Esophagus squamous epithelium (tissue), 5 donors: ENCODE data around the gene SMYD3. TPM values are rescaled to one million over a fixed set of nuclear protein-coding genes. Genes with fewer than 3 reads are reported as not detected.

Experiments used
- DNase-seq: peaks from one replicate; lab custom pipeline; 2025; lab: John Stamatoyannopoulos, UW
- H3K27ac ChIP-seq, 4 donors: fragments of 200-600 bp; sonication (generic); one replicate each; pipeline ENCODE4 v1.5.1; 2016 to 2019; ENCODE audit warnings: mild to moderate bottlenecking in 1 of 4
- H3K27me3 ChIP-seq, 4 donors: fragments of 200-600 bp; sonication (generic); 1 replicate in 3 of 4; 2 replicates in 1 of 4; pipeline versions ENCODE4 v1.5.1 to v1.6.0; 2017 to 2021; ENCODE audit warnings: antibody characterized with exemption in 1 of 4
- H3K36me3 ChIP-seq, 3 donors: fragments of 200-600 bp; sonication (generic); one replicate each; pipeline ENCODE4 v1.5.1; 2016 to 2019
- H3K4me1 ChIP-seq, 3 donors: fragments of 200-600 bp; sonication (generic); one replicate each; pipeline ENCODE4 v1.5.1; 2017 to 2019
- H3K4me3 ChIP-seq, 4 donors: fragments of 200-600 bp; sonication (generic); 1 replicate in 3 of 4; 2 replicates in 1 of 4; pipeline ENCODE4 v1.5.1; 2016 to 2019; ENCODE audit warnings: mild to moderate bottlenecking in 2 of 4, moderate library complexity in 1 of 4
- H3K9me3 ChIP-seq, 3 donors: fragments of 200-600 bp; sonication (generic); one replicate each; pipeline ENCODE4 v1.5.1; 2016 to 2019
- POLR2A ChIP-seq, 4 donors: fragments of 450-650 bp; IDR thresholded peaks; one replicate each; pipeline ENCODE4 v1.6.1; 2017; ENCODE audit warnings: antibody characterized with exemption in 4 of 4, mild to moderate bottlenecking in 4 of 4, moderate library complexity in 3 of 4
- whole genome bisulfite sequencing, 2 donors: methylation state at CpG; one replicate each; pipeline ENCODE4 v1.1.5; 2018; 5-methylcytosine and 5-hydroxymethylcytosine counted together
- intact Hi-C: fragments of 100-400 bp; cut with DNase I; formaldehyde crosslinking; loops from one replicate; pipeline ENCODE4 v1.15.0; 2022
- total RNA-seq, 4 donors: library from RNA; depleted of rRNA; stranded (reverse); fragments of >200 nt; gene quantifications; one replicate each; pipeline ENCODE4 v1.1.0, GENCODE V29; 2016
- TF ChIP-seq, protein P1 (sequence below), 6 experiments: fragments of 450-650 bp in 4 of 6; fragments of 200-600 bp in 2 of 6; sonication (generic) in 2 of 6; IDR thresholded peaks; one replicate each; pipeline ENCODE4 v1.5.1; 2016 to 2019; ENCODE audit warnings: antibody characterized with exemption in 6 of 6, mild to moderate bottlenecking in 4 of 6, moderate library complexity in 4 of 6
- donor health status: DM: yes; HTN: yes; CAD: no.

Gene SMYD3
- total RNA-seq, 4 donors from 2014 or later = 8.4 to 15.8 (median 11.5) TPM

DNA sequence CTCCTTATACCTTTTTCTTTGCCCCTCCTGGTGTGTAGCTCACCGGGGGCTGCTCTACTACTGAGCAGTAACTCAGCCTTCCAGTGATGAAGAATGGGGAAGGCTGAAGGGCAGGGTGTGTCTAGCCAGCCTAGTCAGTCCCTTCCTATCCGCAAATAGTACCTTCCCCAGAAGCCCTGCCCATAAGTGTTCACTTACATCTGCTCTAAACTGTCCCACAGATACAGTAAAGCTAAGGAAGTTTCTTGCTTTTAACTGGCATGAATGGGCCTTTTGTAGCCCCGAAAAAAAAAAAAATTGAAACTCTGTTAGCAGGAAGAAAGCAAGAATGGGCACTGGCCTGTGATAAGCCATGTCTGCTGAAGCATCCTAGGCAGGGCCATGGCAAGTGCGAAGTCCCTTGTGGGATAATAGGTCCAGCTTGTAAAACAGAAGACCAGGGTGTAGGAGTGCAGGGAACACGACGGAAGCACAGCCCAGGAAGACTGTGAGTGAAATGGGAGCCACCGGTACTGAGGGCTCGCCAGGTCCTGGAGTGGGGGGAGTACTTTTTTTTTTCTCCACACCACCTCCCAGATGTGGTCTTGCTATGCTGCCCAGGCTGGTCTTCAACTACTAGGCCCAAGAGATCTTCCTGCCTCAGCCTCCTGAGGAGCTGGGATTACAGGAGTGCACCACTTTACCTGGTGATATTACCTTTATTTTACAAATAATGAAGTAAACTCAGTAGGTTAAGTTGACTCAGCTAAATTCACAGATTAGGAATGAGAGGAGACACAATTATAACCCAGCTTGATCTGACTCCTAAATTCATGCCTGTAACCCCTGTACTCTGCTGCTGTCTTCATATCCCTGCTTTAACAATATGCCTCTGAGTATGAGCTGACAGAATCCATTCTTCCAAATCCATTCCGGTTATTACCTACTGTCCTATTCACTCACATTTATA, 347.5 kb downstream of the SMYD3 start:
- DNase-seq = no peak
- TF ChIP-seq POLR2A (IDR thresholded peaks at IDR 0.05) = no peak
- TF ChIP-seq, protein P1, sequence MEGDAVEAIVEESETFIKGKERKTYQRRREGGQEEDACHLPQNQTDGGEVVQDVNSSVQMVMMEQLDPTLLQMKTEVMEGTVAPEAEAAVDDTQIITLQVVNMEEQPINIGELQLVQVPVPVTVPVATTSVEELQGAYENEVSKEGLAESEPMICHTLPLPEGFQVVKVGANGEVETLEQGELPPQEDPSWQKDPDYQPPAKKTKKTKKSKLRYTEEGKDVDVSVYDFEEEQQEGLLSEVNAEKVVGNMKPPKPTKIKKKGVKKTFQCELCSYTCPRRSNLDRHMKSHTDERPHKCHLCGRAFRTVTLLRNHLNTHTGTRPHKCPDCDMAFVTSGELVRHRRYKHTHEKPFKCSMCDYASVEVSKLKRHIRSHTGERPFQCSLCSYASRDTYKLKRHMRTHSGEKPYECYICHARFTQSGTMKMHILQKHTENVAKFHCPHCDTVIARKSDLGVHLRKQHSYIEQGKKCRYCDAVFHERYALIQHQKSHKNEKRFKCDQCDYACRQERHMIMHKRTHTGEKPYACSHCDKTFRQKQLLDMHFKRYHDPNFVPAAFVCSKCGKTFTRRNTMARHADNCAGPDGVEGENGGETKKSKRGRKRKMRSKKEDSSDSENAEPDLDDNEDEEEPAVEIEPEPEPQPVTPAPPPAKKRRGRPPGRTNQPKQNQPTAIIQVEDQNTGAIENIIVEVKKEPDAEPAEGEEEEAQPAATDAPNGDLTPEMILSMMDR (IDR thresholded peaks at IDR 0.05) = no peak
- WGBS, 2 donors = 88 to 90% methylated on average over 7 to 9 of the region's 9 CpGs
- Histone ChIP-seq H3K27ac (no peak overlapping the region), H3K9me3 (no peaks in the 10 kb centered on the region), H3K4me3 (no peak overlapping the region), H3K4me1 (peaks cover 0 to 41% (median 8%) of the 10 kb centered on the region in 3 donors), H3K36me3 (no peaks in the 10 kb centered on the region), H3K27me3 (no peaks in the 10 kb centered on the region)
- intact Hi-C loops = no loop called here

DNA sequence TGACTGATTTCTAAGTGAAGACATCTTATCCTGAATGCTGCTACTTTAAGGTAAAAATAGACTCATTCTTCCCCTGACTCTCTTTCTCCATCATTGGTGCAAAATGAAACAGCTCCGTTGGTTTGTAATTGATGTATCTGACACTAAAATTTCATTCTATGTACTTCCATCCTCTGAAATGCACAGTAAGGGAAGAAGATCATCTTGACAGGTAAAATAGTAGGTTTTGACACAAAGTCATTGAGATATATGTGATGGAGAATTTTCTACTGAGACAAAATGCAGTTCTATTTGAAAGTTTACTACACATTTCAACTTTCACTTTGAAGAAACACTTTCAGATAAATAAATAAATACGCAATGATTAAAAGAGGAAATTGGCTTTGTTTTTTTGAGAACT, 348.9 kb downstream of the SMYD3 start:
- H3K4me3 ChIP-seq = no peak overlapping the region
- no peaks in the 10 kb centered on the region for H3K9me3 ChIP-seq
- H3K36me3 ChIP-seq = no peaks in the 10 kb centered on the region
- H3K27ac ChIP-seq = no peak overlapping the region
- intact Hi-C loops = no loop called here
- H3K27me3 ChIP-seq = no peaks in the 10 kb centered on the region
- H3K4me1 ChIP-seq = peaks cover 0 to 41% (median 8%) of the 10 kb centered on the region in 3 donors
- TF ChIP-seq POLR2A (IDR thresholded peaks at IDR 0.05) = no peak
- TF ChIP-seq, protein P1 (IDR thresholded peaks at IDR 0.05) = no peak
- DNase-seq = no peak
- 75 to 77% methylated on average over 2 of the region's 2 CpGs for WGBS, 2 donors

DNA sequence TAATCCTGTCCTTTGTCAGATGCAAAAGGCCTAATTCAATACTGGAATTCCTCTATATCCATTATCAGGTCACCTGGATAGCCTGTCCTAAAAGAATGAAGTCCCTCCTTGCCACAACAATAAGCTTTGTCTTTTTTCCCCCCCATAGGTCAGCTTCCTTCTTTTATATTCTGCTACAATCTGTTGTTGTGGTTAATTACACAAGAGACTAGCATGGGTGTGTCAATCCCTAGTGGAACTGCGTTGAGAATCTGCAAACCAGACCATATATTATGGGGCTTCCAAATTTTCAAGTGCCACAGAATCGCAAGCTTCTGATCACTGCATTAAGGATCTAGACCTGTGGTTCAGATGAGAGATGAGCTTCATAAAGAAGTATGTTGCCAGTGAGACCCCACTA, 349.6 kb downstream of the SMYD3 start:
- intact Hi-C loops = no loop called here
- DNase-seq = no peak
- TF ChIP-seq POLR2A (IDR thresholded peaks at IDR 0.05) = no peak
- TF ChIP-seq, protein P1 (IDR thresholded peaks at IDR 0.05) = no peak

DNA sequence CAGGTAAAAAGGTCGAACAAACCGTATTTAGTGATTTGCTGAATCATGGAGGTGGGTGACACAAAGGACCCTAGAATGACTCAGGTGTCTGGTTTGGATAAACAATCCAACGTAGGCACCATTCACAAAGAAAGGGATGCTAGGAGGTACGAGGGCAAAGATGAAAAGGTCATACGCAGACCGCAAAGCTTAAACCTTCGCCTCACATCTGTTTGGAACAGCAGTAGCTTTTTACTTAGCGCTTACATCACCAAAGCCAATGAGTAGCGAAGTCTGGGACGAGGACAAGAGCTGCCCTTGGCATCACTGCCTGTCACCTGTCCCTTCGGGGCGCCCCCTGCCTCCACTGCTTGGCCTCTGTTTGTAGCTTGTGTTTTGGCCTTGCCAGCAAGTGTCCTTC, 350.2 kb downstream of the SMYD3 start:
- H3K27me3 ChIP-seq = no peaks in the 10 kb centered on the region
- 94 to 96% methylated on average over 12 of the region's 12 CpGs for WGBS, 2 donors
- no peak for TF ChIP-seq POLR2A (IDR thresholded peaks at IDR 0.05)
- TF ChIP-seq, protein P1 (IDR thresholded peaks at IDR 0.05) = no peak
- H3K36me3 ChIP-seq = no peaks in the 10 kb centered on the region
- no peak overlapping the region for H3K4me3 ChIP-seq
- H3K27ac ChIP-seq = no peak overlapping the region
- intact Hi-C loops = no loop called here
- no peak for DNase-seq
- peaks cover 0 to 34% (median 8%) of the 10 kb centered on the region in 3 donors for H3K4me1 ChIP-seq
- no peaks in the 10 kb centered on the region for H3K9me3 ChIP-seq

More for the DNA sequence above, 349.6 kb downstream of the SMYD3 start:
- Histone ChIP-seq H3K27ac (no peak overlapping the region), H3K9me3 (no peaks in the 10 kb centered on the region), H3K36me3 (no peaks in the 10 kb centered on the region), H3K27me3 (no peaks in the 10 kb centered on the region), H3K4me3 (no peak overlapping the region), H3K4me1 (peaks cover 0 to 40% (median 8%) of the 10 kb centered on the region in 3 donors)
- WGBS, 2 donors = 50 to 71% methylated on average over 2 of the region's 2 CpGs

DNA sequence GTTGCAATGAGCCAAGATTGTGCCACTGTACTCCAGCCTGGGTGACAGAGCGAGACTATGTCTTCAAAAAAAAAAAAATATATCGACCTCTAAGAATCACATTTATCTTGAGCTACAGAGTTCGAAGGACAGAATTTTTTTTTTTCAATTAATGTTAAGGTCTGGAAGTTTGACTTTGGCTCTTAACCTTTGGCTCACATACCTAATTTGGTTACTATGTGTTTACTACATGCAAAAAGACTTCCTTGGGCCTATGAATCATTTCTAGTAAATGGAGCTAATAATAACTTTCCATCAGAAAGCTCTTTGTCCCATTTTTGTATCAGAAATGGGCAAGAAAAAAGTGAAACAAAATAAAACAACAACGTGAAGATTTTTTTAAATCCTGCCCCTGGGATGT, 351.2 kb downstream of the SMYD3 start:
- DNase-seq = no peak
- Histone ChIP-seq H3K36me3 (no peaks in the 10 kb centered on the region), H3K4me3 (no peak overlapping the region), H3K9me3 (no peaks in the 10 kb centered on the region), H3K4me1 (peaks cover 0 to 25% (median under 1%) of the 10 kb centered on the region in 3 donors), H3K27ac (no peak overlapping the region), H3K27me3 (no peaks in the 10 kb centered on the region)
- 68 to 79% methylated on average over 4 of the region's 4 CpGs for WGBS, 2 donors
- TF ChIP-seq POLR2A (IDR thresholded peaks at IDR 0.05) = no peak
- TF ChIP-seq, protein P1 (IDR thresholded peaks at IDR 0.05) = no peak
- intact Hi-C loops = no loop called here
